ENCODE results near the gene SAFB. TPM values are rescaled to one million over a fixed set of nuclear protein-coding genes. Genes with fewer than 3 reads are reported as not detected.
A peak's percentile ranks its signal among the peaks of the same experiment; 100 is the strongest.

The SAFB gene
- total RNA-seq, 1 experiment from 2014 or later, result 143 TPM

GRCh38 chr19:5622465-5623396 lies at the start of gene SAFB, which contains the start of gene SAFB2 (continued):
- peak; percentile 95 for TF ChIP-seq POLR2A (IDR thresholded peaks at IDR 0.05; ENCODE audit: borderline replicate concordance, extremely low read depth, insufficient read depth, insufficient read length)
- peak; percentile 7 for TF ChIP-seq TCF7L2 (IDR thresholded peaks at IDR 0.05; ENCODE audit: borderline replicate concordance, extremely low read depth, insufficient read depth, insufficient read length)
- TF ChIP-seq MAX (IDR thresholded peaks at IDR 0.05), result peak; percentile 85; the same call in 1 of the 2 replicates
- peak; percentile 95 for TF ChIP-seq POLR2AphosphoS5 (IDR thresholded peaks at IDR 0.05; ENCODE audit: low read depth, low read length)
- TF ChIP-seq ELF1 (IDR thresholded peaks at IDR 0.05; ENCODE audit: borderline replicate concordance, low read depth), result no peak
- TF ChIP-seq FOSL1 (IDR thresholded peaks at IDR 0.05; ENCODE audit: low read depth), result no peak
- no peak for TF ChIP-seq ZNF274 (IDR thresholded peaks at IDR 0.05; ENCODE audit: low read depth, low read length)

GRCh38 chr19:5575590-5575989 lies 47.3 kb upstream of the SAFB start:
- H3K27ac ChIP-seq (ENCODE audit: low read depth, low read length), result no peak overlapping the region
- TF ChIP-seq ZNF274 (IDR thresholded peaks at IDR 0.05; ENCODE audit: low read depth, low read length) (no peak), CBX3 (IDR thresholded peaks at IDR 0.05; ENCODE audit: low read depth) (no peak), REST (IDR thresholded peaks at IDR 0.05; ENCODE audit: low read depth) (no peak), EZH2 (IDR thresholded peaks at IDR 0.05) (no peak), YY1 (IDR thresholded peaks at IDR 0.05; ENCODE audit: extremely low read depth, insufficient replicate concordance, low read depth, low read length) (no peak), EGR1 (IDR thresholded peaks at IDR 0.05; ENCODE audit: low read depth) (no peak), MAX (IDR thresholded peaks at IDR 0.05) (no peak), ZFX (IDR thresholded peaks at IDR 0.05) (no peak), FOSL1 (IDR thresholded peaks at IDR 0.05; ENCODE audit: low read depth) (no peak), JUND (IDR thresholded peaks at IDR 0.05) (no peak), ELF1 (IDR thresholded peaks at IDR 0.05; ENCODE audit: borderline replicate concordance, low read depth) (no peak), RAD21 (IDR thresholded peaks at IDR 0.05; ENCODE audit: low read depth) (no peak), SRF (IDR thresholded peaks at IDR 0.05; ENCODE audit: low read depth) (no peak), POLR2A (IDR thresholded peaks at IDR 0.05; ENCODE audit: borderline replicate concordance, extremely low read depth, insufficient read depth, insufficient read length) (no peak), POLR2AphosphoS5 (IDR thresholded peaks at IDR 0.05; ENCODE audit: low read depth, low read length) (no peak), EZH2phosphoT487 (IDR thresholded peaks at IDR 0.05; ENCODE audit: borderline replicate concordance) (no peak), TCF7L2 (IDR thresholded peaks at IDR 0.05; ENCODE audit: borderline replicate concordance, extremely low read depth, insufficient read depth, insufficient read length) (no peak), SIN3A (IDR thresholded peaks at IDR 0.05; ENCODE audit: low read depth) (no peak)

More at GRCh38 chr19:5575590-5575989, 47.3 kb upstream of the SAFB start:
- intact Hi-C loops (cut with micrococcal nuclease), result loop anchor here (5.0 kb wide), 1 partner anchor 528 kb away; no protein-coding TSS in a partner anchor
- H3K36me3 ChIP-seq (ENCODE audit: control insufficient read depth in 1 of 2, insufficient read depth in 2 of 2, low read length in 2 of 2), result no peaks in the 10 kb centered on the region
- no TSS peak for BruUV-seq (replicated peaks)
- no peak overlapping the region for H3K9ac ChIP-seq (ENCODE audit: low read length)
- no peaks in the 10 kb centered on the region for H4K20me1 ChIP-seq (ENCODE audit: insufficient read depth)
- H3K9me3 ChIP-seq (ENCODE audit: control insufficient read depth in 1 of 2, insufficient read depth in 1 of 2, low read depth in 1 of 2, low read length in 2 of 2), result no peaks in the 10 kb centered on the region
- no peaks in the 10 kb centered on the region for H3K9me2 ChIP-seq (ENCODE audit: insufficient read depth)
- no peaks in the 10 kb centered on the region for H3K27me3 ChIP-seq (ENCODE audit: insufficient read depth, low read length)
- no peak for ATAC-seq
- H3K4me1 ChIP-seq (ENCODE audit: control insufficient read depth in 1 of 2, insufficient read depth in 2 of 2, low read length in 2 of 2), result peaks cover 10 to 20% of the 10 kb centered on the region in 2 experiments
- ChIA-PET CTCF (no interaction called here), RAD21 (ENCODE audit: low non-redundant PET in 1 of 2, low total read pairs in 2 of 2, uncharacterized antibody in 2 of 2, unreplicated experiment in 2 of 2) (no interaction called here), POLR2A (no interaction called here)
- no peak for DNase-seq (ENCODE audit: low read depth, low spot score)
- no peak overlapping the region for H2AFZ ChIP-seq (ENCODE audit: low read depth, low read length, poor library complexity, severe bottlenecking)
- H3K79me2 ChIP-seq (ENCODE audit: insufficient read depth, low read length), result no peaks in the 10 kb centered on the region
- H3K4me2 ChIP-seq (ENCODE audit: low read length), result no peak overlapping the region
- no peak overlapping the region for H3K4me3 ChIP-seq (replicated peaks in 1 of 2; ENCODE audit: low read depth in 1 of 2, low read length in 2 of 2)
